Adrenal gland (tissue), 5 donors: ENCODE data around the gene COL4A1.

Experiments used
- POLR2A ChIP-seq, 2 donors: fragments of 450-650 bp; IDR thresholded peaks; one replicate each; pipeline ENCODE4 v1.6.1; 2017; ENCODE audit warnings: antibody characterized with exemption in 2 of 2, mild to moderate bottlenecking in 2 of 2, moderate library complexity in 1 of 2
- TF ChIP-seq, protein P1 (sequence below), 6 experiments: fragments of 450-650 bp in 4 of 6; fragments of 200-600 bp in 2 of 6; sonication (generic) in 1 of 6; IDR thresholded peaks; 1 replicate in 5 of 6; 2 replicates in 1 of 6; pipeline versions ENCODE4 v1.5.1 to v1.8.0; 2016 to 2021; ENCODE audit warnings: antibody characterized with exemption in 6 of 6, mild to moderate bottlenecking in 2 of 6, moderate library complexity in 1 of 6
- donor health status: DM: no; HTN: no; CAD: no.

DNA sequence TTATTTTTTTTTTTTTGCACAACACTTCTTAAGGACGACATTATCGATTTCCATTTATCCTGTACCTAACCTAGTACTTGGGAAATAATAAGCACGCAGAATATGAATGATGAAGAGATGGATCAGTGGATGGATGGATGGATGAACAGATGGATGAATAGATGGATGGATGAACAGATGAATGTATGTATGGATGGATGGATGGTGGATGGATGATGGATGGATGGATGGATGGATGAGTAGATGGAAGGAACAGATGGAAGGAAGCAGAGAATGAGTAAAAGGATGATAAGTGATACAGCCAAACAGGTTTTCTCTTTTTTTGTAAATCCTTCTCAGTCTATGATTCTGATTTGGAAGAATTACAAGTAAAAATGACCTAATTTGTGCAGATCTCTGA lies 166.9 kb downstream of the COL4A1 start:
- no peak for TF ChIP-seq POLR2A (IDR thresholded peaks at IDR 0.05)
- TF ChIP-seq, protein P1, sequence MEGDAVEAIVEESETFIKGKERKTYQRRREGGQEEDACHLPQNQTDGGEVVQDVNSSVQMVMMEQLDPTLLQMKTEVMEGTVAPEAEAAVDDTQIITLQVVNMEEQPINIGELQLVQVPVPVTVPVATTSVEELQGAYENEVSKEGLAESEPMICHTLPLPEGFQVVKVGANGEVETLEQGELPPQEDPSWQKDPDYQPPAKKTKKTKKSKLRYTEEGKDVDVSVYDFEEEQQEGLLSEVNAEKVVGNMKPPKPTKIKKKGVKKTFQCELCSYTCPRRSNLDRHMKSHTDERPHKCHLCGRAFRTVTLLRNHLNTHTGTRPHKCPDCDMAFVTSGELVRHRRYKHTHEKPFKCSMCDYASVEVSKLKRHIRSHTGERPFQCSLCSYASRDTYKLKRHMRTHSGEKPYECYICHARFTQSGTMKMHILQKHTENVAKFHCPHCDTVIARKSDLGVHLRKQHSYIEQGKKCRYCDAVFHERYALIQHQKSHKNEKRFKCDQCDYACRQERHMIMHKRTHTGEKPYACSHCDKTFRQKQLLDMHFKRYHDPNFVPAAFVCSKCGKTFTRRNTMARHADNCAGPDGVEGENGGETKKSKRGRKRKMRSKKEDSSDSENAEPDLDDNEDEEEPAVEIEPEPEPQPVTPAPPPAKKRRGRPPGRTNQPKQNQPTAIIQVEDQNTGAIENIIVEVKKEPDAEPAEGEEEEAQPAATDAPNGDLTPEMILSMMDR (IDR thresholded peaks at IDR 0.05), result no peak
